Measurements from ENCODE around the gene PTCHD1. TPM values are rescaled to one million over a fixed set of nuclear protein-coding genes. Genes with fewer than 3 reads are reported as not detected.

PTCHD1 gene
- total RNA-seq, 1 experiment from 2014 or later, result not detected

DNA sequence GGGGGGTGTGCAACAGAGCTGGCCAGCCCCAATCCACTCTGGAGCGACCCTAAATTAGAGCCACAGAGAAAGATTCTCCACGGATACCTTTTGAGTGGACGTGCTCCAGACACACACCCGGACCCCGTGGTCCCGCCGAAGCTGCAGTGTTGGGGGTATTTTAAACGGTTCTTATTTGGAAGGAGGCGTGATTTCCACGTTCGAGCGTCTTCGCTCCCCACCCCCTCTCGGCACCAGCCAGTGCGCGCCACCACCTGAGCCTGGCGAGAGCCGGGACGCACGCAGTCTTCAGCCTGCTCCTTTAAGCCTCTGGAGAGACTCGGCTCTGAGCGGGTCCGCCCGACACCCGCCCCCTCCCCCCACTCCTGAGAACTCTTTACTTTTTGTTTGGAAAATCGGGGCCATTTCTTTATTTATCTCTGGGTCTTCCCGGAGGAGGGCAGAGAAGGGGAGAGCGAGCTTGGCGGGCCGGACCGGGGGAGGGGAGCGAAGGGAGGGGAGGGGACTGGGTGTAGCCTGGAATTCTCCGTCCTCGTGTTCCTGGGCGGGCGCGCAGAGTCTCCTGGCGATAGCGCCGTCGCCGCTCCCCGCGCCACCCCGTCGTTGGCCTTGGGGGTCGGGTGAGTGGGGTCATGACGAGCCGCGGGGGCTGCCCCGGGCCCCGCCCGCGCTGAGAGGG lies 668 bp upstream of the PTCHD1 start:
- no peaks in the 10 kb centered on the region for H3K36me3 ChIP-seq (ENCODE audit: control insufficient read depth in 1 of 2, insufficient read depth in 2 of 2, low read length in 2 of 2)
- ATAC-seq, result no peak
- H3K9me3 ChIP-seq (ENCODE audit: control insufficient read depth in 1 of 2, insufficient read depth in 1 of 2, low read depth in 1 of 2, low read length in 2 of 2), result no peaks in the 10 kb centered on the region
- H3K4me3 ChIP-seq (replicated peaks in 1 of 2; ENCODE audit: low read depth in 1 of 2, low read length in 2 of 2), result no peak overlapping the region
- DNase-seq (ENCODE audit: low read depth, low spot score), result no peak
- no peaks in the 10 kb centered on the region for H3K9me2 ChIP-seq (ENCODE audit: insufficient read depth)
- H3K9ac ChIP-seq (ENCODE audit: low read length), result no peak overlapping the region
- no peak overlapping the region for H3K27ac ChIP-seq (ENCODE audit: low read depth, low read length)
- POLR2A ChIA-PET, result no interaction called here
- no peaks in the 10 kb centered on the region for H3K79me2 ChIP-seq (ENCODE audit: insufficient read depth, low read length)
- intact Hi-C loops (cut with micrococcal nuclease), result no loop called here
- no TSS peak for BruUV-seq (replicated peaks)
- H3K27me3 ChIP-seq (ENCODE audit: insufficient read depth, low read length), result no peaks in the 10 kb centered on the region; the same call in 1 of the 2 replicates
- H3K4me1 ChIP-seq (ENCODE audit: control insufficient read depth in 1 of 2, insufficient read depth in 2 of 2, low read length in 2 of 2), result no peaks in the 10 kb centered on the region
- RAD21 ChIA-PET (ENCODE audit: low non-redundant PET in 1 of 2, low total read pairs in 2 of 2, uncharacterized antibody in 2 of 2, unreplicated experiment in 2 of 2), result no interaction called here
- H4K20me1 ChIP-seq (ENCODE audit: insufficient read depth), result no peaks in the 10 kb centered on the region
- no peak overlapping the region for H2AFZ ChIP-seq (ENCODE audit: low read depth, low read length, poor library complexity, severe bottlenecking)
- CTCF ChIA-PET, result no interaction called here
- H3K4me2 ChIP-seq (ENCODE audit: low read length), result no peak overlapping the region
- TF ChIP-seq ZNF274 (IDR thresholded peaks at IDR 0.05; ENCODE audit: low read depth, low read length), result no peak
- no peak for TF ChIP-seq ZFX (IDR thresholded peaks at IDR 0.05)
- TF ChIP-seq YY1 (IDR thresholded peaks at IDR 0.05; ENCODE audit: extremely low read depth, insufficient replicate concordance, low read depth, low read length), result no peak

DNA sequence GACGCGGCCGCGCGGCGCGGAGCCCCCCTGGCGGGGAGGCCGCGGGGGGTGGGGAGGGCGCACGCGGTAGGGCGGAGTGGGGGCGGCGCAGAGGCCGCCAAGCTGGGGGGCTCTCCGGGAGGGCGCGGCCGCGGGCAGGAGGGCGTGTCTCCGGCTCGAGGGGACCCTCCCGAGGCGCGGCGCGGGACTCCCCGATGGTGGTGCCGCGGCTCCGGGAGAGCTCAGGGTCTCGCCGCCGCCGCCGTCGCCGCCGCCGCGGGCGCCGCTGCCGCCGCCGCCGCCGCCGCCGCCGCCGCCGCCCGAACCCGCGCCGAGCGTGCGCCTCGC lies 165 bp upstream of the PTCHD1 start:
- intact Hi-C loops (cut with micrococcal nuclease), result no loop called here
- H3K27ac ChIP-seq (ENCODE audit: low read depth, low read length), result no peak overlapping the region
- RAD21 ChIA-PET (ENCODE audit: low non-redundant PET in 1 of 2, low total read pairs in 2 of 2, uncharacterized antibody in 2 of 2, unreplicated experiment in 2 of 2), result no interaction called here
- no peaks in the 10 kb centered on the region for H3K79me2 ChIP-seq (ENCODE audit: insufficient read depth, low read length)
- H2AFZ ChIP-seq (ENCODE audit: low read depth, low read length, poor library complexity, severe bottlenecking), result no peak overlapping the region
- H4K20me1 ChIP-seq (ENCODE audit: insufficient read depth), result no peaks in the 10 kb centered on the region
- no peak for DNase-seq (ENCODE audit: low read depth, low spot score)
- POLR2A ChIA-PET, result no interaction called here
- CTCF ChIA-PET, result no interaction called here
- no peaks in the 10 kb centered on the region for H3K36me3 ChIP-seq (ENCODE audit: control insufficient read depth in 1 of 2, insufficient read depth in 2 of 2, low read length in 2 of 2)
- H3K9me2 ChIP-seq (ENCODE audit: insufficient read depth), result no peaks in the 10 kb centered on the region
- H3K4me2 ChIP-seq (ENCODE audit: low read length), result no peak overlapping the region
- no peaks in the 10 kb centered on the region for H3K9me3 ChIP-seq (ENCODE audit: control insufficient read depth in 1 of 2, insufficient read depth in 1 of 2, low read depth in 1 of 2, low read length in 2 of 2)
- H3K27me3 ChIP-seq (ENCODE audit: insufficient read depth, low read length), result no peaks in the 10 kb centered on the region; the same call in 1 of the 2 replicates
- H3K4me1 ChIP-seq (ENCODE audit: control insufficient read depth in 1 of 2, insufficient read depth in 2 of 2, low read length in 2 of 2), result no peaks in the 10 kb centered on the region
- H3K9ac ChIP-seq (ENCODE audit: low read length), result no peak overlapping the region
- H3K4me3 ChIP-seq (replicated peaks in 1 of 2; ENCODE audit: low read depth in 1 of 2, low read length in 2 of 2), result no peak overlapping the region
- TF ChIP-seq EGR1 (IDR thresholded peaks at IDR 0.05; ENCODE audit: low read depth) (no peak), POLR2A (IDR thresholded peaks at IDR 0.05; ENCODE audit: borderline replicate concordance, extremely low read depth, insufficient read depth, insufficient read length) (no peak), CBX3 (IDR thresholded peaks at IDR 0.05; ENCODE audit: low read depth) (no peak), SRF (IDR thresholded peaks at IDR 0.05; ENCODE audit: low read depth) (no peak), SP1 (IDR thresholded peaks at IDR 0.05; ENCODE audit: low read depth) (no peak), POLR2AphosphoS5 (IDR thresholded peaks at IDR 0.05; ENCODE audit: low read depth, low read length) (no peak), ZFX (IDR thresholded peaks at IDR 0.05) (no peak)
- TF ChIP-seq, protein P1, sequence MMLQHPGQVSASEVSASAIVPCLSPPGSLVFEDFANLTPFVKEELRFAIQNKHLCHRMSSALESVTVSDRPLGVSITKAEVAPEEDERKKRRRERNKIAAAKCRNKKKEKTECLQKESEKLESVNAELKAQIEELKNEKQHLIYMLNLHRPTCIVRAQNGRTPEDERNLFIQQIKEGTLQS (IDR thresholded peaks at IDR 0.05), result no peak
- TF ChIP-seq, protein P2, sequence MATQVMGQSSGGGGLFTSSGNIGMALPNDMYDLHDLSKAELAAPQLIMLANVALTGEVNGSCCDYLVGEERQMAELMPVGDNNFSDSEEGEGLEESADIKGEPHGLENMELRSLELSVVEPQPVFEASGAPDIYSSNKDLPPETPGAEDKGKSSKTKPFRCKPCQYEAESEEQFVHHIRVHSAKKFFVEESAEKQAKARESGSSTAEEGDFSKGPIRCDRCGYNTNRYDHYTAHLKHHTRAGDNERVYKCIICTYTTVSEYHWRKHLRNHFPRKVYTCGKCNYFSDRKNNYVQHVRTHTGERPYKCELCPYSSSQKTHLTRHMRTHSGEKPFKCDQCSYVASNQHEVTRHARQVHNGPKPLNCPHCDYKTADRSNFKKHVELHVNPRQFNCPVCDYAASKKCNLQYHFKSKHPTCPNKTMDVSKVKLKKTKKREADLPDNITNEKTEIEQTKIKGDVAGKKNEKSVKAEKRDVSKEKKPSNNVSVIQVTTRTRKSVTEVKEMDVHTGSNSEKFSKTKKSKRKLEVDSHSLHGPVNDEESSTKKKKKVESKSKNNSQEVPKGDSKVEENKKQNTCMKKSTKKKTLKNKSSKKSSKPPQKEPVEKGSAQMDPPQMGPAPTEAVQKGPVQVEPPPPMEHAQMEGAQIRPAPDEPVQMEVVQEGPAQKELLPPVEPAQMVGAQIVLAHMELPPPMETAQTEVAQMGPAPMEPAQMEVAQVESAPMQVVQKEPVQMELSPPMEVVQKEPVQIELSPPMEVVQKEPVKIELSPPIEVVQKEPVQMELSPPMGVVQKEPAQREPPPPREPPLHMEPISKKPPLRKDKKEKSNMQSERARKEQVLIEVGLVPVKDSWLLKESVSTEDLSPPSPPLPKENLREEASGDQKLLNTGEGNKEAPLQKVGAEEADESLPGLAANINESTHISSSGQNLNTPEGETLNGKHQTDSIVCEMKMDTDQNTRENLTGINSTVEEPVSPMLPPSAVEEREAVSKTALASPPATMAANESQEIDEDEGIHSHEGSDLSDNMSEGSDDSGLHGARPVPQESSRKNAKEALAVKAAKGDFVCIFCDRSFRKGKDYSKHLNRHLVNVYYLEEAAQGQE (IDR thresholded peaks at IDR 0.05; ENCODE audit: low read depth), result no peak
- no TSS peak for BruUV-seq (replicated peaks)
- ATAC-seq, result no peak
